HG02981 (cell line): ENCODE data around the gene OR8K5.
"Not testable (repeated sequence)": the region's sequence is repeated elsewhere in the genome, so short reads cannot be mapped to it uniquely, and the experiment has no call there.

Source experiments
- ATAC-seq: cut with Tn5 transposase; IDR thresholded peaks from one replicate; pipeline ENCODE4 v1.9.1; 2021; ENCODE audit warnings: mild to moderate bottlenecking, moderate library complexity; ENCODE audit not compliant: unreplicated experiment

The OR8K5 gene, protein sequence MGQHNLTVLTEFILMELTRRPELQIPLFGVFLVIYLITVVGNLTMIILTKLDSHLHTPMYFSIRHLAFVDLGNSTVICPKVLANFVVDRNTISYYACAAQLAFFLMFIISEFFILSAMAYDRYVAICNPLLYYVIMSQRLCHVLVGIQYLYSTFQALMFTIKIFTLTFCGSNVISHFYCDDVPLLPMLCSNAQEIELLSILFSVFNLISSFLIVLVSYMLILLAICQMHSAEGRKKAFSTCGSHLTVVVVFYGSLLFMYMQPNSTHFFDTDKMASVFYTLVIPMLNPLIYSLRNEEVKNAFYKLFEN

DNA sequence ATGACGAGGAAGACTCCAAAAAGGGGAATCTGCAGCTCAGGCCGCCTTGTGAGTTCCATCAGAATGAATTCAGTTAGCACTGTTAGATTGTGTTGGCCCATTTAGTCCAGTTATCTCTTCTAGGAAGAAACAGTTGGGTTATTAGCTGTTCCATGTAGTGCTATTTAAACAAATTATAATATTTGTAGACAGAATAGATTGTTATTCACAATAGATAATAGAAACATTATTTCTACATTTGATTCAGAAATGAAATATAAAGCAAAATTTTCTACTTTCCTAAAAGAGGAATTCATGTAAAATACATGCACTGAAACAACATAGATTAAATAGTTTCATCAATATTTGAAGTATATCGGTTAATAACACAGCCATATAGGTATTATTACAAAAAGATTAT, at the start of gene OR8K5:
OR8K5 (minus strand) TSS at position 101 of the 400 bp plus-strand sequence; CDS start at position 101, 0 bp downstream.
- ATAC-seq, result no peak

DNA sequence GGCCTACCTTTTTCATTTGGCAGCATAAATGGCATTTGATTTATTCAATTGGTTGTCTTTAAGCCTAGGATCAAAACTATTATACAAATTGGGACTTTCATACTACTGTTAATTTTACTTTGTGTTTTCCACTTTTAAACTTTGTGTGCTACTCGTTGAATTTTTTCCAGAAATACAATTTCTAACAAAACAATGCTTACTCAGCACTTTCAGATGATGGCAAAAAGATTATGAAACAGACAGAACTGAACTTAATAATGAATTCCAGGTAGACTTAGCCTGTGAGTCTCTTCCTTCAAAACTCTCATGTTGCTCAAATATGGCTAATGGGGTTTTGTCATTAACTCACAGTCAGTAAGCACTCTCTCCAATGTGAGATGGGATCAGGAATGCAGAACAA, 47.7 kb upstream of the OR8K5 start:
- ATAC-seq, result no peak

DNA sequence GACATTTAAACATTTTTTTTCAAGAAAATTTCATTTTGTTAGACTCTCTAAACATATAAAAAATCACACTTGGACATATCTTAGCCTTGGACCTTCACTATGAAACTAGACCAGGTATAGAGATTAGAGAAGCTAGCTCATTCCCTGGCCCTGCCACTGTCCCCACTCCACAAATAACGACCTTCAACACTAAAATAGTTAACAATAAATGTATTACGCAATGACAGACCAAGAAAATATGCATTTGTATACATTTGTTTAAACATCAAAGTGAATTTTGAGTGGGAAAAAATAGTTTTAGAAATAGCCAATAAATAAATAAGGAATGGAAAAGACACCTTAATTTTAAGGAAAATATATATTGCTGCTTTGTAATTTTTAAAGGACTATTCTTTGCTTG, 37.2 kb upstream of the OR8K5 start:
- no peak for ATAC-seq

DNA sequence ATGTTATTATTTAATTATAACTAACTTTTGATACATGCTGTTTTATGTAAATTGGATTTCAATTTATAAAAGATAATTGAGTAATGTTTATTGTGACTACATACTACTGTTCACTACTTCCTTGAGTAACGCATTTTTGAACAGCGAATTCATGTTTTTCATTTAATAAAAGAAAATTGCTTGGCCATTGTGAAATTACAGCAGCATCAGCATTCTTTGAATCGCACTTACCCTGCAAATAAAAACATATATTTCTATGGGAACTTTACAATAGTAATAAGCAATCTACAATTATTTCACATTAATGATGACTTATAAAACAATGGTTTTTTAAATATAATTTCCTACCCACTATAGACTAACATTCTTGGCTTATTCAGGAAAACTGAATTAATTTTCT, 36.6 kb upstream of the OR8K5 start:
- no peak for ATAC-seq

DNA sequence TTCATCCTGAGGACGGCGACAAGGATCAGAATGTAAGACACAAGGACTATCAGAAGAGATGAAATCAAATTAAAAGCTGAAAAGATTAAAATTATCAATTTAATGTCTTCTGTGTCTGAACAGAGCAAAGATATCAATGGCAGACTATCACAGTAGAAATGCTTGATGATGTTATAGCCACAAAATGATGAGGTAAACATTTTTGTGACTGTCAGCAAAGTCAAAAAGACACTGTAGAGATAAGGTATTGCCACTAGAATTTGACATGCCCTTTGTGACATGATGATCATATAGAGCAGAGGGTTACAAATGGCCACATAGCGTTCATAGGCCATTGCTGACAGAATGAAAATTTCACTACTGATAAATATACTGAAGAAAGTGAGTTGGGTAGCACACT, 28.5 kb upstream of the OR8K5 start:
- no peak for ATAC-seq

DNA sequence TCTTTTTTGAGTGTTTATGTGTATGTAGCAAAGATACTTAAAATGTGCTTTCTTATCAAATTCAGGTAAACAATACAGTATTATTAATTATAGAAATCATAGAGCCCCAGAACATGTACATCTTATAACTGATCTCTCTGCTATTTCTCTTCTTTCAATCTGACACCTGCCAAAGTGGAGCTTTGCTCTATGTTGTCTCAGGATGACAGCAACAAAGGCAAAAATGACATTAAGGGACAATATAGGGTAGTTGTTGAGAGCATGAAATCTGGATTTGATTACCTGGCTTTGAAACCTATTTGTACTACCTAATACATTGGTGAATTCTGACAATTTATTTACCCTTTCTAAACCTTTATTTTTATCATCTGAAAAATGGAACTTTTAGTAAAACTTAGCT, 23.3 kb upstream of the OR8K5 start:
- ATAC-seq, result no peak

DNA sequence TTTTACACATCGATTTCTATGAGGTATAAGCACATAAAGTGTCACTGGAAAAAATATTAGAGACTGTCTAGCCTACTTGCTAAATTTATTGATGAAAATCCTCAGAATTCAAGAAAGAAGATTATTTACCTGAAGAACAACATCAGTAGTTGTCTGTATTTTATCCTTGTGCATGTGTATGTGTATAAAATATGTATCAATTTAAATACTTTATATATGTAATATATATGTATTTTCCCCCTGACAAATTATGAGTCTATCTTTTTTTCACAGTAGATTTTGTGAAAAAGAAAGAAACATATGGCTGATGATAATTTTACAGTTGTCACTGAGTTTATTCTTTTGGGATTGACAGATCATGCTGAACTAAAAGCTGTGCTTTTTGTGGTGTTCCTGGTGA, 16.2 kb upstream of the OR8K5 start, which contains the start of gene OR5J2:
OR5J2 (plus strand) TSS at position 301 of the 400 bp plus-strand sequence; CDS start at position 301, 0 bp downstream.
- no peak for ATAC-seq

DNA sequence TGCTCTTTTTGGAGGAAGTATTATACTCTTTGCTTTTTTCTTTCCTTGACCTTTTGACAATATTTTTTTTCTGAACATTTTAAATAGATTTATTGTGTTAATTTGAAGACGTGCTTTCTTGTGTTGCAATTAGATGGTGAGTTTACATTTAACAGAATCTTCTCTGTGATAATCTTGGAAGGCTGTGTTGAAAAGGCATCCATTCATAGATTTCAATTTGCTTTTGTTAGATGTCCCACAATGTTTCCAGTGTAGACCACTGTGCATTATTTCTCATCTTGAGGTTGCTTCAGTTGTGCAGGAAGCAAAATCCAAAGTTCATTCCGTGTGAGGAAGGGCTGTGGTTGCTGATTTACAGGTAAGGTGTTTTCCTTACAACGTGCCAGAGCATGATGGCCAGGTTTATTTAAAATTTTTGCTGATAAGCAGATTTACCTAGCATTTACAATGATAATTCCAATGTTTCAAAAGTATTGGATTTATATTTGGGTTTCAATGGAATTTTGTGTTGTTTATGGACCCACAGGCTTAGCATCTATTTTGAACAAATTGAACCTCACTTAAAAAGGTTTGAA, 12.2 kb upstream of the OR8K5 start:
- no peak for ATAC-seq

DNA sequence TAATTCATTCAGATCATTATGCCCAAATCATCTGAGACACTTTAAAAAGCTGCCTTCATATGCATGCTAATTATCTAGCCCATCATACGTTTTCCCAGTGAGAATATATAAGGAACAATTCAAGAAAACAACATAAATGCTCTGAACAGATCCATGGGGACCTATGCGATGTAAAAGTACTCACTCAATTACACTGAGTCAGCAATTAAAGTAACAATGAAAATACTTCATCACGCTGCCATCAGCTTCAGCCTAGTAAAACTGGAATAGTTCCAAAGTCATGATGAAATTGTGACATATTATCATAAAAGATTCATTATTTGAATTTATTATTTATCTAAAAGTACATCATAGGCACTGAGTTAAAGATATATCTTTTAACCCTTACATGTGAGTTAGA, 3.7 kb upstream of the OR8K5 start:
- ATAC-seq, result no peak

DNA sequence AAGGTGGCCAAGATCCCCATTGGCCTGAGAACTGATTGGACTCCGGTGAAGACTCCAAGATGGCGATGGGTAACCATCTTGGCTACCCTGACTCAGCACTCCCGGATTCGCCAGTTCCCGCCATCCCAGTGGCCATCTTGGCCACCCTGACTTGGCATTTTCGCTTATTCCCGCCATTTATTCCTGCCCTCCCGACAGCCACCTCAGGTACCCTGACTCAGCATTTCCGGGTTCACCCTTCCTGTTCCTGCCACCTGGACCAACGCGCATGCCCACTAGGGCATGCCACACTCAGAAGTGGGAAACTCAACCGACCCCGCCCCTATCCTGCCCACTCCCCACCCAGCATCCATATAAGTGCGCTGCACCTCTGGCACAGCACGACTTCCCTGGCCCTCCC, 7.8 kb downstream of the OR8K5 start:
- no peak for ATAC-seq

DNA sequence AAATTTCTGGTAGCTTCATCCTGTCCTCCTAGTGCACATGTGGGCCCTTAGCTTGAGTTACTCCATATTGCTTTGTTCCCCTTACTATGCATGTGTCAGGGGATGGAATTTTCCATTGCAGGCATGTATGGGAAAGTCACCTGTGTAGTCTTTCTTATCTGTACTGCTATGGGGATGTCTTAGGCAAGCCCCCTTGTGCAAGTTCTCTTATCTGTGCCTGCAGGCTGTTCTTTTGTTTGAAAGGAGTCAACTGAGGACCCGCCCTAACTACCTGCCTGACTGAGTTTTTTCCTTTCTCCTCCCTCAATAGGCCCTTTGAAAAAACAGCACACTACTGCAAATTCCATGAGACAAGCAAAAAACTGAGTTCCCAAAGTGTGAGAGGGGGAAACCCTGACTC, 8.7 kb downstream of the OR8K5 start:
- ATAC-seq, result no peak

DNA sequence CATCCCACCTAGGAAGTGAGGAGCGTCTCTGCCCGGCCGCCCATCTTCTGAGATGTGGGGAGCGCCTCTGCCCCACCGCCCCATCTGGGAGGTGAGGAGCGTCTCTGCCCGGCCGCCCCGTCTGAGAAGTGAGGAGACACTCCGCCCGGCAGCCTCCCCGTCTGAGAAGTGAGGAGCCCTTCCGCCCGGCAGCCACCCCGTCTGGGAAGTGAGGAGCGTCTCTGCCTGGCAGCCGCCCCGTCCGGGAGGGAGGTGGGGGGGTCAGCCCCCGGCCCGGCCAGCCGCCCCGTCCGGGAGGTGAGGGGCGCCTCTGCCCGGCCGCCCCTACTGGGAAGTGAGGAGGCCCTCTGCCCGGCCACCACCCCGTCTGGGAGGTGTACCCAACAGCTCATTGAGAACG, 16.4 kb downstream of the OR8K5 start:
- not testable (repeated sequence) for ATAC-seq

DNA sequence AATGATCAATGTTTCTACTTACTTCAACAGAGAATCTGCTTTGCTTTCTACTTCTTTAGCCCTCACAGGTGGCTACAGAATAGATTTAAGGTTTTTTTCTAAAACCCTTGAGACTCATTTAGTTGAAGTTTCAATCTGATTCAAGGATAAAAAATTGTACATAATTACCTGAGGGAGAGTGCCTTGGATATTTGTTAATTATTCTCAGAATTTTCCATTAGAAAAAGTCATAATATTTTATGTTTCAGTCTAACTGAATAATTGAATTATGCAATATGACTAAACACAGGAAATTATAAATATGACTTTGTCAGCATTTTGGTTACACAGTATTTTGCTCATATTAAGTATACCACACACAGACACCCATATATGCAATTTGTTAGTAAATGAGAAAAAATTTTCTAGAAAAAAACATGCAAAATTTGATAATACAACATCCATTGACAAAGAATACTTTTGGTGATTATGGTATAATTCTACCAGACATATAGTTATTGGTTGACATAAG, 19.9 kb downstream of the OR8K5 start, which contains the start of gene OR8J3:
OR8J3 (minus strand) TSS at position 51 of the 511 bp plus-strand sequence. CDS start 2,483 bp downstream, outside the sequence.
- no peak for ATAC-seq

DNA sequence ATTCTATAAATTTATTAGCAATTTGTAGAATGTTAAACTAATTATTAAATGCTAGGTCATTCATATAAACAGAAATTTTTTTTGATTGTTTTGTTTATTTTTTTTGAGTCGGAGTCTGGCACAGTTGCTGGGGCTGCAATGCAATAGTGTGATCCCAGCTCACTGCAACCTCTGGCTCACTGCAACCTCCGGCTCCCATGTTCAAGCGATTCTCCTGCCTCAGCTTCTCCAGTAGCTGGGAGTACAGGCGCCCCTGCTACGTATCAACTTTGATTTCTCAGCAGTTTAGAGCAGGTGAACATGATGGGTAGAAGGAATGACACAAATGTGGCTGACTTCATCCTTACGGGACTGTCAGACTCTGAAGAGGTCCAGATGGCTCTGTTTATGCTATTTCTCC, 38.0 kb downstream of the OR8K5 start, which contains the start of gene OR8H3:
OR8H3 (plus strand) TSS at position 301 of the 400 bp plus-strand sequence; CDS start at position 301, 0 bp downstream.
- ATAC-seq, result no peak
